Liver (tissue), 9 donors: ENCODE measurements around the gene HSFX2. TPM values are rescaled to one million over a fixed set of nuclear protein-coding genes. Genes with fewer than 3 reads are reported as not detected.
"Not testable (repeated sequence)": the region's sequence is repeated elsewhere in the genome, so short reads cannot be mapped to it uniquely, and the experiment has no call there.

Experiments used
- DNase-seq: peaks from one replicate; pipeline ENCODE4 v3.0.0-alpha.2; 2017; ENCODE audit warnings: low spot score
- H3K27ac ChIP-seq, 2 donors: one replicate each; pipeline ENCODE4 v1.7.0; 2013; ENCODE audit warnings: inconsistent platforms in 2 of 2, low read length in 2 of 2, control low read depth in 1 of 2, low read depth in 1 of 2, mild to moderate bottlenecking in 1 of 2
- H3K27me3 ChIP-seq, 4 donors: one replicate each; pipeline versions ENCODE4 v1.6.1 to v1.7.0; 2013; ENCODE audit warnings: low read length in 3 of 4, inconsistent platforms in 1 of 4, mild to moderate bottlenecking in 1 of 4, moderate library complexity in 1 of 4; ENCODE audit not compliant: control insufficient read depth in 4 of 4, insufficient read depth in 4 of 4
- H3K36me3 ChIP-seq, 4 donors: one replicate each; pipeline versions ENCODE4 v1.6.1 to v1.7.0; 2013; ENCODE audit warnings: low read length in 3 of 4, mild to moderate bottlenecking in 3 of 4, low read depth in 1 of 4, moderate library complexity in 1 of 4; ENCODE audit not compliant: control insufficient read depth in 4 of 4, insufficient read depth in 3 of 4
- H3K4me1 ChIP-seq, 4 donors: one replicate each; pipeline versions ENCODE4 v1.6.1 to v1.7.0; 2013; ENCODE audit warnings: low read length in 3 of 4, mild to moderate bottlenecking in 3 of 4, moderate library complexity in 1 of 4; ENCODE audit not compliant: control insufficient read depth in 4 of 4, insufficient read depth in 4 of 4
- H3K4me3 ChIP-seq, 3 donors: one replicate each; pipeline versions ENCODE4 v1.6.1 to v1.7.0; 2013; ENCODE audit warnings: low read length in 3 of 3, control low read depth in 1 of 3, low read depth in 1 of 3, mild to moderate bottlenecking in 1 of 3
- H3K9ac ChIP-seq, 2 donors: one replicate each; pipeline ENCODE4 v1.7.0; 2013; ENCODE audit warnings: low read length in 2 of 2, mild to moderate bottlenecking in 2 of 2, moderate library complexity in 2 of 2, control low read depth in 1 of 2, low read depth in 1 of 2
- H3K9me3 ChIP-seq, 4 donors: one replicate each; pipeline versions ENCODE4 v1.6.1 to v1.7.0; 2013; ENCODE audit warnings: low read length in 3 of 4; ENCODE audit not compliant: control insufficient read depth in 4 of 4
- ATF3 ChIP-seq: IDR thresholded peaks from 2 replicates; pipeline ENCODE4 v1.6.1; 2016; ENCODE audit warnings: antibody characterized with exemption
- CTCF ChIP-seq: fragments of 150-350 bp; IDR thresholded peaks from 2 replicates; pipeline ENCODE4 v1.5.1; 2017; ENCODE audit warnings: improper control_type of control experiment, low read depth, low read length; ENCODE audit not compliant: missing input control
- FOXA1 ChIP-seq: IDR thresholded peaks from 2 replicates; pipeline ENCODE4 v1.6.1; 2016; ENCODE audit warnings: antibody characterized with exemption
- FOXA2 ChIP-seq: IDR thresholded peaks from 2 replicates; pipeline ENCODE4 v1.6.1; 2016; ENCODE audit warnings: antibody characterized with exemption
- GABPA ChIP-seq, 2 donors: IDR thresholded peaks in 1 of 2; conservative IDR thresholded peaks in 1 of 2; 2 replicates each; pipeline ENCODE4 v1.6.1; 2016; ENCODE audit warnings: antibody characterized with exemption in 2 of 2, mild to moderate bottlenecking in 1 of 2, moderate library complexity in 1 of 2
- HNF4A ChIP-seq, 2 donors: conservative IDR thresholded peaks; 2 replicates each; pipeline ENCODE4 v1.6.1; 2016; ENCODE audit warnings: antibody characterized with exemption in 2 of 2, mild to moderate bottlenecking in 2 of 2
- HNF4G ChIP-seq: IDR thresholded peaks from 2 replicates; pipeline ENCODE4 v1.6.1; 2016; ENCODE audit warnings: antibody characterized with exemption
- JUND ChIP-seq, 2 donors: IDR thresholded peaks; 2 replicates each; pipeline ENCODE4 v1.6.1; 2016; ENCODE audit warnings: antibody characterized with exemption in 2 of 2
- NR2F2 ChIP-seq: IDR thresholded peaks from 2 replicates; pipeline ENCODE4 v1.6.1; 2016; ENCODE audit warnings: antibody characterized with exemption
- RAD21 ChIP-seq, 2 donors: IDR thresholded peaks; 2 replicates each; pipeline ENCODE4 v1.6.1; 2016; ENCODE audit warnings: antibody characterized with exemption in 2 of 2, mild to moderate bottlenecking in 2 of 2
- REST ChIP-seq: IDR thresholded peaks from 2 replicates; pipeline ENCODE4 v1.6.1; 2016; ENCODE audit warnings: antibody characterized with exemption, mild to moderate bottlenecking
- RXRA ChIP-seq, 2 donors: IDR thresholded peaks; 2 replicates each; pipeline ENCODE4 v1.6.1; 2017 to 2018; ENCODE audit warnings: antibody characterized with exemption in 2 of 2, mild to moderate bottlenecking in 1 of 2
- SP1 ChIP-seq: IDR thresholded peaks from 2 replicates; pipeline ENCODE4 v1.6.1; 2018; ENCODE audit warnings: antibody characterized with exemption, mild to moderate bottlenecking
- TAF1 ChIP-seq: conservative IDR thresholded peaks from 2 replicates; pipeline ENCODE4 v1.6.1; 2016; ENCODE audit warnings: antibody characterized with exemption, mild to moderate bottlenecking
- YY1 ChIP-seq: IDR thresholded peaks from 2 replicates; pipeline ENCODE4 v1.6.1; 2016; ENCODE audit warnings: antibody characterized with exemption, mild to moderate bottlenecking
- ZBTB33 ChIP-seq: IDR thresholded peaks from 2 replicates; pipeline ENCODE4 v1.6.1; 2016; ENCODE audit warnings: antibody characterized with exemption
- WGBS: extraction: QIAGEN DNeasy Blood & Tissue Kit; methylation state at CpG from one replicate; pipeline ENCODE4 v1.1.7; 2013; 5-methylcytosine and 5-hydroxymethylcytosine counted together
- polyA plus RNA-seq, 2 donors: library from polyadenylated mRNA; stranded (reverse) in 1 of 2; unstranded in 1 of 2; fragments of 200-250 nt in 1 of 2; fragments of >200 nt in 1 of 2; fragmentation: Nextera tagmentation in 1 of 2; extraction: Ambion mirVana in 1 of 2; gene quantifications; one replicate each; pipeline versions ENCODE4 v1.2.1 to v1.2.3, GENCODE V29; 2013 to 2015
- total RNA-seq, 2 donors: library from RNA; depleted of rRNA; stranded (reverse); fragments of >200 nt; gene quantifications; one replicate each; pipeline ENCODE4 v1.2.3, GENCODE V29; 2014
- donor health status: healthy.
- donor health status: healthy.
- donor health status: healthy.
- donor health status: healthy.
- donor health status: healthy.

Gene HSFX2
- total and polyA plus RNA-seq, 4 donors: 0.09 to 0.20 (median 0.15) TPM; not detected in 1

GRCh38 chrX:149563359-149563758, 31.8 kb downstream of the HSFX2 start:
- WGBS: 90% methylated on average over 4 of the region's 4 CpGs

GRCh38 chrX:149555251-149555650, 39.9 kb downstream of the HSFX2 start:
- H3K36me3 ChIP-seq, H3K27me3 ChIP-seq, H3K9ac ChIP-seq, H3K27ac ChIP-seq, H3K4me3 ChIP-seq, H3K9me3 ChIP-seq, H3K4me1 ChIP-seq, DNase-seq: not testable (repeated sequence)
- no CpG with 5 or more reads among the region's 4 CpGs for WGBS

More at GRCh38 chrX:149563359-149563758, 31.8 kb downstream of the HSFX2 start:
- DNase-seq: no peak
- Histone ChIP-seq H3K27ac (no peak overlapping the region), H3K27me3 (no peaks in the 10 kb centered on the region), H3K9ac (no peak overlapping the region), H3K4me1 (no peaks in the 10 kb centered on the region), H3K4me3 (no peak overlapping the region), H3K36me3 (no peaks in the 10 kb centered on the region), H3K9me3 (no peaks in the 10 kb centered on the region)
- no peak for TF ChIP-seq GABPA (IDR thresholded peaks at IDR 0.05 in 1 of 2, conservative IDR thresholded peaks at IDR 0.05 in 1 of 2)
- no peak for TF ChIP-seq FOXA2
- TF ChIP-seq ATF3: no peak
- TF ChIP-seq SP1: no peak
- no peak for TF ChIP-seq JUND (IDR thresholded peaks at IDR 0.05)
- TF ChIP-seq HNF4G: no peak
- TF ChIP-seq HNF4A (conservative IDR thresholded peaks at IDR 0.05): no peak
- TF ChIP-seq RXRA (IDR thresholded peaks at IDR 0.05): no peak
- no peak for TF ChIP-seq ZBTB33
- no peak for TF ChIP-seq RAD21 (IDR thresholded peaks at IDR 0.05)
- no peak for TF ChIP-seq NR2F2
- TF ChIP-seq REST: no peak
- no peak for TF ChIP-seq TAF1
- TF ChIP-seq YY1: no peak
- TF ChIP-seq CTCF: no peak
- no peak for TF ChIP-seq FOXA1

GRCh38 chrX:149551939-149552248, 43.2 kb downstream of the HSFX2 start:
- not testable (repeated sequence) for H3K27me3 ChIP-seq, H3K9ac ChIP-seq, H3K4me1 ChIP-seq, H3K36me3 ChIP-seq, DNase-seq, H3K4me3 ChIP-seq, H3K9me3 ChIP-seq, H3K27ac ChIP-seq
- WGBS: 100% methylated on average over 2 of the region's 6 CpGs

- not testable (repeated sequence) for H3K4me3 ChIP-seq, H3K4me1 ChIP-seq, H3K27ac ChIP-seq, H3K9me3 ChIP-seq, H3K27me3 ChIP-seq, H3K9ac ChIP-seq, DNase-seq, H3K36me3 ChIP-seq
- no CpG with 5 or more reads among the region's 4 CpGs for WGBS
These were observed 43.7 kb downstream of the HSFX2 start for GRCh38 chrX:149551245-149551938.
